Measurements from ENCODE around the gene YPEL1.

The YPEL1 gene

DNA sequence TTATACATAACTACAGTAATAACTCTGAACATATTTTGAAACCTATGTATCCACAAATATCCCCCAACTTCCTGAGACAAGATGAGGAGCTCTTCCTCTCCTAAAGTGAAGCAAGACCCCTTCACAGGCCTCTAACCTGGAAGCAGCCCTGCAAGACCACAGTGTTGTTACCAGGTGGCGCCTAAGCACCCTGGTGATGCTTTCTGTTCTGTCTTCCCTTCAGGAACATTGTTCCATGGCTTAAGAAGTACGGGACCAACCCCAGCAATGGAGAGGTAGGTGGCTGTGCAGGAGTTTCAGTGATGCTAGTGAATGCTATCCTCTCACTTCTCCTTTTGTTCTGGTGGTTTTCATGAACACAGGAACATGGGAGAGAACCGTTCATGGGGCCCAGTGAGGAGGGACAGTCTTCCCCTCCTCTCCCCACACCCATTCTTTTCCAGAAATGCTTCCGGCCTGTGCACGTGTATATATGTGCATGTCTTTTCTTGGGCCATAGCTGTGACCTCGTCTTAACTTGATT, 63.4 kb downstream of the YPEL1 start:
- peaks cover 58% of the 10 kb centered on the region for H3K36me3 ChIP-seq (ENCODE audit: insufficient read depth, low read depth, low read length)
- no peaks in the 10 kb centered on the region for H3K4me1 ChIP-seq (ENCODE audit: insufficient read depth, low read length)
- no peak overlapping the region for H3K4me3 ChIP-seq (ENCODE audit: low read length)
- H3K9me3 ChIP-seq (ENCODE audit: insufficient read depth, low read depth, low read length), result no peaks in the 10 kb centered on the region
- H3K27ac ChIP-seq (ENCODE audit: low read length), result no peak overlapping the region
- no peaks in the 10 kb centered on the region for H3K27me3 ChIP-seq (ENCODE audit: insufficient read depth, low read length)
- no peak overlapping the region for H3K9ac ChIP-seq (ENCODE audit: low read depth, low read length)

- Histone ChIP-seq H3K27me3 (ENCODE audit: insufficient read depth, low read length) (no peaks in the 10 kb centered on the region), H3K9me3 (ENCODE audit: insufficient read depth, low read depth, low read length) (no peaks in the 10 kb centered on the region), H3K9ac (ENCODE audit: low read depth, low read length) (no peak overlapping the region), H3K27ac (ENCODE audit: low read length) (no peak overlapping the region), H3K36me3 (ENCODE audit: insufficient read depth, low read depth, low read length) (peaks cover 38% of the 10 kb centered on the region), H3K4me1 (ENCODE audit: insufficient read depth, low read length) (no peaks in the 10 kb centered on the region), H3K4me3 (ENCODE audit: low read length) (no peak overlapping the region)
These were observed 66.6 kb downstream of the YPEL1 start for GRCh38 chr22:21669026-21669425.

DNA sequence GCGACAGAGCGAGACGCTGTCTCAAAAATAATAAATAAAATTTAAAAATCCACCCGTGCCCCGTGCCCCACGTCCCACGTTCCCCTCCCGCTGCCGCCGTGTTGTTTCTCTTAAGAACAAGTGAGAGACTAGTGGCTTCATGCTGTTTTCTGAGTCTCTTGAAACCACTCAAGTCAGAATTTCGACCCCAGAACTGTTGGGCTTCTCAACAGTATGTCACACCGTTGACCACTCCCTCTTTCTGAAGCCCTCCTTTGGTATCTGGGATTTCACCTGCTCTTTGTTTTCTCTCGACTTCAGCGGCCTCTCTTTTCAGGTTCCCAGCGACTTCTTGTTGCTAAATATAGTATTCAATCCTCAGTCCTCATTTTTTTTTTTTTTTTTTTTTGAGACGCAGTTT, 68.8 kb downstream of the YPEL1 start:
- Histone ChIP-seq H3K4me3 (ENCODE audit: low read length) (peak overlapping the region; percentile 88), H3K27ac (ENCODE audit: low read length) (no peak overlapping the region), H3K4me1 (ENCODE audit: insufficient read depth, low read length) (no peaks in the 10 kb centered on the region)

DNA sequence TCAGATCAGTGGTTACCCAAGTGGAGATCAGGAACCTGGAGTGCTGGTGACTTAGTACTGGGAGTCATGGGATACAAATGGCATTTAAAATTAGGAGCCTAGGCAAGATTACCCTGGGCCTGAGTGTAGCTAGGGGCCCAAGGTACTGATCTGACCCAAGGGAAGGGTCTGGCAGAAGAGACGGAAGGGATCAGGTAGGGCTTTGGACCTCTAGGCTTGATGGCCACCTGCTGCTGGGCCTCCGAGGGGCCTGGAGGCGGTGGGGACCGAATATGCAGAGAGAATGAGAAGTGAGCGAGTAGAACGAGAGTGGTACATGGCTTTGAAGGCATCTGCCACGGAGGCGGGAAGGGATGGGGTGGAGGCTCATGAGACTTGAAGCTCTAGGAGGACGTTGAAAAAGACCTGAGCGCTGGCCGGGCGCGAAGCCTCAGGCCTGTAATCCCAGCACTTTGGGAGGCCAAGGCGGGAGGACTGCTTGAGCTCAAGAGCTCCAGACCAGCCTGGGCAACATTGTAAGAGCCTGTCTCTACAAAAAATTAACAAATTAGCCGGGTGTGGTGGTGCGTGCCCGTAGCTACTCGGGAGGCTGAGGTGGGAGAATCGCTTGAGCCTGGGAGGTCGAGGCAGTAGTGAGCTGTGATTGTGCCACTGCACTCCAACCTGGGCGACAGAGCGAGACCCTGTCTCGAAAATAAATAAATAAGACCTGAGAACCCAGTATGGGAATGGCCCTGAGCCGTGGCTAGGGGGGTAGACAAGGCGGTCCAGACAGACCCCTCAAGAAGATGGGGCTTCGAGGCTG, 70.3 kb downstream of the YPEL1 start:
- H3K4me1 ChIP-seq (ENCODE audit: insufficient read depth, low read length), result no peaks in the 10 kb centered on the region
- H3K9ac ChIP-seq (ENCODE audit: low read depth, low read length), result peak overlapping the region; percentile 78; the same call in 1 of the 2 replicates
- no peak overlapping the region for H3K27ac ChIP-seq (ENCODE audit: low read length)
- H3K9me3 ChIP-seq (ENCODE audit: insufficient read depth, low read depth, low read length), result no peaks in the 10 kb centered on the region
- peak overlapping the region; percentile 88; the same call in 1 of the 2 replicates for H3K4me3 ChIP-seq (ENCODE audit: low read length)
- peaks cover 15% of the 10 kb centered on the region; the same call in 1 of the 2 replicates for H3K27me3 ChIP-seq (ENCODE audit: insufficient read depth, low read length)
- peaks cover 3% of the 10 kb centered on the region; the same call in 1 of the 2 replicates for H3K36me3 ChIP-seq (ENCODE audit: insufficient read depth, low read depth, low read length)

More for the DNA sequence above, 68.8 kb downstream of the YPEL1 start:
- Histone ChIP-seq H3K9ac (ENCODE audit: low read depth, low read length) (no peak overlapping the region; the same call in 1 of the 2 replicates), H3K27me3 (ENCODE audit: insufficient read depth, low read length) (no peaks in the 10 kb centered on the region), H3K36me3 (ENCODE audit: insufficient read depth, low read depth, low read length) (peaks cover 18% of the 10 kb centered on the region), H3K9me3 (ENCODE audit: insufficient read depth, low read depth, low read length) (no peaks in the 10 kb centered on the region)

GRCh38 chr22:21663738-21664137, 71.9 kb downstream of the YPEL1 start:
- no peaks in the 10 kb centered on the region for H3K4me1 ChIP-seq (ENCODE audit: insufficient read depth, low read length)

DNA sequence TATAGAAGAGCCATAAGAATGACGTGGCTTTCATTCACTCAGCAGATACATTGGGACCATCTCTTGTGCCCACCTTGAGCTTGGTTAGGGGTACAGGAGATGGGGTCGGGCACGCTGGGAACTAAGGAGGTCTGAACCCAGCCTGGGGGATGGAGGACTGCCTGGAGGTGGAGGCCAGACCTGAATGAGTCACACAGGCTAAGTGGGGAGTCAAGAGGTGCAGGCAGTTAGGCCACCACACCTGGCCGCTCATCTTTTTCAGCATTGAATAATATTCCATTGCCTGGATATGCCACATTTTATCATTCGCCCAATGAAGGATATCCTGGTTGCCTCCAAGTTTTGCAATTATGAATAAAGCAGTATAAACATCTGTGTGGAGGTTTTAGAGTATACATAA, 73.6 kb downstream of the YPEL1 start:
- H3K9ac ChIP-seq (ENCODE audit: low read depth, low read length), result no peak overlapping the region
- peaks cover 16% of the 10 kb centered on the region; the same call in 1 of the 2 replicates for H3K27me3 ChIP-seq (ENCODE audit: insufficient read depth, low read length)
- H3K9me3 ChIP-seq (ENCODE audit: insufficient read depth, low read depth, low read length), result no peaks in the 10 kb centered on the region
- H3K36me3 ChIP-seq (ENCODE audit: insufficient read depth, low read depth, low read length), result no peaks in the 10 kb centered on the region
- no peak overlapping the region for H3K4me3 ChIP-seq (ENCODE audit: low read length)
- H3K4me1 ChIP-seq (ENCODE audit: insufficient read depth, low read length), result peaks cover 3% of the 10 kb centered on the region; the same call in 1 of the 2 replicates
- H3K27ac ChIP-seq (ENCODE audit: low read length), result no peak overlapping the region

More at GRCh38 chr22:21663738-21664137, 71.9 kb downstream of the YPEL1 start:
- no peaks in the 10 kb centered on the region for H3K36me3 ChIP-seq (ENCODE audit: insufficient read depth, low read depth, low read length)
- no peak overlapping the region for H3K9ac ChIP-seq (ENCODE audit: low read depth, low read length)
- H3K27ac ChIP-seq (ENCODE audit: low read length), result no peak overlapping the region
- H3K4me3 ChIP-seq (ENCODE audit: low read length), result no peak overlapping the region
- H3K27me3 ChIP-seq (ENCODE audit: insufficient read depth, low read length), result peaks cover 16% of the 10 kb centered on the region; the same call in 1 of the 2 replicates
- no peaks in the 10 kb centered on the region for H3K9me3 ChIP-seq (ENCODE audit: insufficient read depth, low read depth, low read length)

DNA sequence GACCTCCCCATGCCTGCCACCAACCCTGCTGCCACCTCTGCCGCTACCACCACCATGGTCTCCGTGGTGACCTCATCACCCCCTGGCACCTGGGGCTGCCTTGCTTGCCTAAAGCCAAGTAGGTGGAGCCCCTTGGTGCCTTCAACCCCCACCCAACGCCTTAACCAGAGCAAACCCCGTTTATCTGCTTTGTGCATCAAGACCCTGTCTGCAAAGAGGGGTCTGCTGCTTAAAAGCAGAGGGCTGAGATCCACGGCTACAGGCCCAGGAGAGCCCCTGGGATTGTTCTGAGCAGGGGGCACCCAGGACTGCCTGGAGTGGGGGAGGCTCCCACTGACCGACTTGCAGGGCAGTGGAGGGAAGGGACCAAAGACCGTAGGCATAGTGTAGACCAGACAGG, 74.7 kb downstream of the YPEL1 start:
- H3K9ac ChIP-seq (ENCODE audit: low read depth, low read length), result no peak overlapping the region
- H3K4me1 ChIP-seq (ENCODE audit: insufficient read depth, low read length), result peaks cover 8% of the 10 kb centered on the region; the same call in 1 of the 2 replicates
- H3K27me3 ChIP-seq (ENCODE audit: insufficient read depth, low read length), result peaks cover 16% of the 10 kb centered on the region; the same call in 1 of the 2 replicates
- no peak overlapping the region for H3K27ac ChIP-seq (ENCODE audit: low read length)
- no peaks in the 10 kb centered on the region for H3K9me3 ChIP-seq (ENCODE audit: insufficient read depth, low read depth, low read length)
- H3K36me3 ChIP-seq (ENCODE audit: insufficient read depth, low read depth, low read length), result no peaks in the 10 kb centered on the region
- no peak overlapping the region for H3K4me3 ChIP-seq (ENCODE audit: low read length)

DNA sequence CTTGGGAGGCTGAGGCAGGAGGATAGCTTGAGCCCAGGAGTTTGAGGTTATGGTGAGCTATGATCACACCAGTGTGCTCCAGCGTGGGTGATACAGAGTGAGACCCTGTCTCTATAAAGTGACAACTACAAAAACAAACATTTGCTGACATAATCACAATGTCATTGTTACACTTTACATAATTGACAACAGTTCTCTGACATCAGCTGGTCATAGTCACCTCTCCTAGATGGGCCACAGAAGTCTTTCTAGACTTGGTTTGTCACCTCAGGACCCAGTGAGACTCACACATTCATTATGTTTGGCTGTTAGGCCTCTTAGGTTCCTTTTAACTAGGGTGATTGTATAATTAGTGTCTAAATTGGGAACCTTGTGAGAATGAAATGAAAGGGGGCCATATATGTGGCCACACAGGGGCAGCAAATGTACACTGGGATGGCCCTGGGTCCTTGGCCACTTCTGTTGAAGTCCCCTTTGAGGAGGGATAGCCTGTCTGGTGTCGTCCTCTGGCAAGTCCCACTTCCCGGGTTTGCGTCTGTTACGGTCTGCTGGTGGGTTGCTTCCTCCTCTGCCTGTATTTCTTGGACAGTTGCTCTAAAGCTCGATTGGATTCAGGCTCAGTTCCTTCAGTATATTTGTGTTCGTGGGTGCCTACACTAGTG, 75.6 kb downstream of the YPEL1 start:
- H3K4me3 ChIP-seq (ENCODE audit: low read length), result no peak overlapping the region
- peaks cover 8% of the 10 kb centered on the region; the same call in 1 of the 2 replicates for H3K4me1 ChIP-seq (ENCODE audit: insufficient read depth, low read length)
- H3K27ac ChIP-seq (ENCODE audit: low read length), result no peak overlapping the region
- H3K36me3 ChIP-seq (ENCODE audit: insufficient read depth, low read depth, low read length), result peaks cover 1% of the 10 kb centered on the region
- peaks cover 16% of the 10 kb centered on the region; the same call in 1 of the 2 replicates for H3K27me3 ChIP-seq (ENCODE audit: insufficient read depth, low read length)
- no peaks in the 10 kb centered on the region for H3K9me3 ChIP-seq (ENCODE audit: insufficient read depth, low read depth, low read length)
- no peak overlapping the region for H3K9ac ChIP-seq (ENCODE audit: low read depth, low read length)

DNA sequence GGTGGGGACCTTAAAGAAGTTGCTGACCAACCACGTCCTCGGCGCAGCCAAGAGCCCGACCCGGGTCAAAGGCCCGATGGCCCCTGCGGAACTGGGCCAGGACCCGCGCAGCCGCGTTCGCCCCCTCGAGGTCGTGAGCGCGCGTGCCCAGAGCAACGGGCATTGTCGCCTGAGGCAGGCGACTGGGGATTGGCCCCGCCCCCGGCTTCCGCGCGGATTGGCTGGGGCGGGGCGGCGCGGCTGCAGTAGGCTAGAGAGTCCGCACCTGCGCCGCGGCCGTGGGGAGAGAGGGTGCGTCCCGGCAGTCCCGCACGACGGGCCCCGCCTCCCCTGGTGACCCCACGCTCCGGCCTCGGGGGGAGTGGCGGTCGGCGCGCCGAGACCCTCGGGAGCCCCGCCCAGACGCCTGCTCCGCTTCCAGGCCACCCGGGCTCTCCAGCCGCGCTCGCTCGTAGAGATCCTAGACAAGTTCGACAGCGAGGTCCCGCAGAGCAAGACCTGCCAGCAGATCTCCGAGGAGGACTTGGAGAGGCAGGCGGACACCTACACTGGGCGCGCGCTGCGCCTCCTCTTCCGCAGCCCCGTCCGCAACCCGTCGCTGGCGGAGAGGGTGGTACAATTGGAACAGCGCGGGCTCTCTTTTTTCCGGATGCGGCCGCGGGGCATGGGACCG, 78.1 kb downstream of the YPEL1 start:
- peaks cover 19% of the 10 kb centered on the region for H3K36me3 ChIP-seq (ENCODE audit: insufficient read depth, low read depth, low read length)
- peak overlapping the region; percentile 52; the same call in 1 of the 2 replicates for H3K4me3 ChIP-seq (ENCODE audit: low read length)
- H3K9ac ChIP-seq (ENCODE audit: low read depth, low read length), result peak overlapping the region; percentile 68
- peaks cover 8% of the 10 kb centered on the region; the same call in 1 of the 2 replicates for H3K4me1 ChIP-seq (ENCODE audit: insufficient read depth, low read length)
- H3K27ac ChIP-seq (ENCODE audit: low read length), result no peak overlapping the region
- H3K27me3 ChIP-seq (ENCODE audit: insufficient read depth, low read length), result peaks cover 16% of the 10 kb centered on the region; the same call in 1 of the 2 replicates
- no peaks in the 10 kb centered on the region for H3K9me3 ChIP-seq (ENCODE audit: insufficient read depth, low read depth, low read length)

- Histone ChIP-seq H3K36me3 (ENCODE audit: insufficient read depth, low read depth, low read length) (peaks cover 19% of the 10 kb centered on the region), H3K4me1 (ENCODE audit: insufficient read depth, low read length) (peaks cover 8% of the 10 kb centered on the region; the same call in 1 of the 2 replicates), H3K4me3 (ENCODE audit: low read length) (peak overlapping the region; percentile 52; the same call in 1 of the 2 replicates), H3K9me3 (ENCODE audit: insufficient read depth, low read depth, low read length) (no peaks in the 10 kb centered on the region), H3K9ac (ENCODE audit: low read depth, low read length) (peak overlapping the region; percentile 54; the same call in 1 of the 2 replicates), H3K27ac (ENCODE audit: low read length) (no peak overlapping the region), H3K27me3 (ENCODE audit: insufficient read depth, low read length) (peaks cover 16% of the 10 kb centered on the region; the same call in 1 of the 2 replicates)
These were observed 78.6 kb downstream of the YPEL1 start for GRCh38 chr22:21657020-21657359.

All from iPS-20b (cell line).